Non-pigmented ciliary epithelial cell (primary cell): Measurements from ENCODE around the gene DDX49.

Experiments used
- DNase-seq: peaks from one replicate; pipeline ENCODE4 v3.0.0-alpha.2; 2010; ENCODE audit warnings: low read depth

DDX49 gene

DNA sequence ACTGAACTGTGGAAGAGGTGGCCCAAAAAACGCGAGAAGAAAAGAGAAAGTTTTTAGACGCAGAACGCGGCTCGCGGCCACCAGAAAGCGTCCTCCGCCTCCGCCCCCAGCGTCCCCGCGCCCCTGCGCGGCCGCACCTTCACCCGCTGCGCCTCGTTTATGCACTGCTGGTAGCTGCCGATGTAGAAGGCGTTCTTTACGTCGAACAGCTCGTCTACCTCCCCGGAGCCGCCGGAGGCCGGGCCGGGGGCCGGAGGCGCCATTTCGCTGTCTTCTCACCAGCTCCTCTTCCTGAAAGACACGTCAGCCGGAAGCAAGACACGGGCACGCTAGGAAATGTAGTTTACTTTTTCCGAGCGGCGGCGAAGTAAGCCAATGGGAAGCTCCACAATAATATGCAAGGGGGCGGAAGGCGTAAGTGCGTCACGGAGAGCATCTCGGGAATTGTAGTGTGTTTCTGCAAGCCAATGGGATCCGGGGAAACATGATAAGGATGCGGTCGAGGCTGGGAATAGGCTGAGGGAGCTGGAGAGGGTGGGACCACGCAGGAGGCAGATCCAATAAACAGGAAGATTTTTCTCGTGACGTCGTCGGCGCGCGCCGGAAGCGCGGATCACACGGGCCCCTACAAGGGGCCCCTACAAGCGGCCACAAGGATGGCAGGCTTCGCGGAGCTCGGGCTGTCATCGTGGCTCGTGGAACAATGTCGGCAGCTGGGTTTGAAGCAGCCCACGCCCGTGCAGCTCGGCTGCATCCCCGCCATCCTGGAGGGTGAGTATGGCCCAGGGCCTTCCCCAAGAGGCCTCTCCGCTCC is at the start of gene DDX49, which contains the start of gene COPE:
Gene DDX49, plus strand, starts transcription at position 630 of the 814 bp plus-strand sequence. Its CDS starts 27 bp downstream, at position 657.
Gene COPE, minus strand, starts transcription at position 302 of the 814 bp plus-strand sequence. Its CDS starts 39 bp downstream, at position 263.
- DNase-seq, result peak; percentile 99

- no peak for DNase-seq
Measured at GRCh38 chr19:18869781-18870530, 49.6 kb upstream of the DDX49 start.

GRCh38 chr19:18870531-18871172 is 48.9 kb upstream of the DDX49 start:
- no peak for DNase-seq

DNA sequence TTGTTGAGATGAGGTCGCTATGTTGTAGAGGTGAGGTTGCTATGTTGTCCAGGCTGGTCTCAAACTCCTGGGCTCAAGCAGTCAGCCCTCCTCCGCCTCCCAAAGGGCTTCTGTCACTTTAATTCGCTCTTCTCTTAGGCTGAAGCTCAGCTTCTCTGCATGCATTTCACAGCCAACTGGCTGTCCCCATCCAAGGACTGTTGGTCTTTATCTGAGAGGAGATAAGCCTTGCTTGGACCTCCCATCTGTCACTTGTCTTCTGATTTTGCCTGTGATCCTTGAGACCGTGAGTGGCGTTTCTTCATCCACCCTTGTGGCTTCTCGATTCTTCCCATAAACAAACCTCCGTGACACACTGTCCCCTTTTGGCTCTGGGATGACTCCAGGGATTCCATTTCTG is 48.0 kb upstream of the DDX49 start:
- no peak for DNase-seq

DNA sequence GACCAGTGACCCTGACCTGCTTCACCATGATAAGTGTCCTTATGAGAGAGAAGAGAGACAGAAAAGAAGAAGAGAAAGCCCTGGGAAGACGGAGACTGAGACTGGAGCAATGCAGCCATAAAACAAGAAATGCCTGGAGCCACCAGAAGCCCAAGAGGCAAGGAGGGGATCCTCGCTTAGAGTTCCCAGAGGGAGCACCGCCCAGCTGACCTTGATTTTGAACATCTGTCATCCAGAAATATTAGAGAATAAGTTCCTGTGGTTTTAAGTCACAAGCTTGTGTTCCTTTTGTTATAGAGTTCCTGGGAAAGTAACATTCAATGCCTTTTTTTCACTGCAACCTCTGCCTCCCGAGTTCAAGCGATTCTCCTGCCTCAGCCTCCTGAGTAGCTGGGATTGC is 43.8 kb upstream of the DDX49 start:
- DNase-seq, result peak; percentile 14

DNA sequence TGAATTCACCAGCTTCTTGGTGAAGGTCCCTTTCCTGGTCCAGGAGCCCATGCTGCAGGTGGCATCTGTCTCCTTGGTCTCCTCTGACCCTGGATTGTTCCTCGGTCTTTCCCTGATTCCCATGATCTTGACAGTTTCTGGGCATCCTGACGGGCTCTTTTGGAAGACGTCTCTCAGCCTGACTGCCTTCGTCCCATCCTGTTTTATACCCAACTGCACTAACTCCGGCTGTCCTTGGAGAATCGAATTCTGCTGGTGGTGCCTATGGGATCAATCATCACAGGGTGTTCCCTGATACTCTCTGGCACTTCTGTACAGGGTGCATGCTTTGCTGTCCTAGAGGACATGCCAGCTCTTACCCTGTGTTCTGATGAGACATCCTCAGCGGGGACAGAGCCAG is 42.6 kb upstream of the DDX49 start:
- DNase-seq, result no peak

GRCh38 chr19:18878058-18878797 is 41.3 kb upstream of the DDX49 start:
- DNase-seq, result no peak

GRCh38 chr19:18878858-18879578 is 40.5 kb upstream of the DDX49 start:
- no peak for DNase-seq

DNA sequence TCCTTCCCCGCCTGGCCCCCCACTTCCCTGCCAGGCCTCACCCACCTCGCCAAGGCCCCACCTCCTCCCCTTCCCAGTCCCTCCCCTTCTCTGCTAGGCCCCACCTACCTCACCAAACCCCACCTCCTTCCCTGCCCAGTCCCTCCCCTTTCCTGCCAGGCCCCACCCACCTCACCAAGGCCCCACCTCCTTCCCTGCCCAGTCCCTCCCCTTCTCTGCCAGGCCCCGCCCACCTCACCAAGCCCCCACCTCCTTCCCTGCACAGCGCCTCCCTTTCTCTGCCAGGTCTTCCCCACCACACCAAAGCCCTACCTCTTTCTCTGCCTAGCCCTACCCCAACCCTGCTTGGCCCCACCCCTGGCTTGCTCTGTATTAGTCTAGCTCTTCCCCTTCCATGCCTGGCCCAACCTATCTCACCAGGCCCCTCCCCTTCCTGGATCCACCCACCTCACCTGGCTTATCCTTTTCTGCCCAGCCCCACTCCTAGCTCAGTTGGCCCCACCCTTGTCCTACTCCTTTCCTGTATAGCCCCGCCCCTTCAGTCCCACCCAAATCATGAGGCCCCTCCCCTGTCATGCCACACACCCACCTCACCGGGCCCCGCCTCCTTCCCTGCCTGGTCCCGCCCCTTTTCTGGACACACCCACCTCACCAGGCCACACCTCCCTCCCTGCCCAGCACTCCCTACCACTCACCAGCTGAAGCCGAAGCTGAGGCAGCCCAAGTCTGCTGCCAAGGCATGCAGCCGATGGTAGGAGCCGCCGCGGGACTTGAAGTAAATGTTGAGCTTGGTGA is 39.7 kb upstream of the DDX49 start:
- no peak for DNase-seq

- DNase-seq, result no peak
Measured at GRCh38 chr19:18881491-18881890, 38.0 kb upstream of the DDX49 start.

DNA sequence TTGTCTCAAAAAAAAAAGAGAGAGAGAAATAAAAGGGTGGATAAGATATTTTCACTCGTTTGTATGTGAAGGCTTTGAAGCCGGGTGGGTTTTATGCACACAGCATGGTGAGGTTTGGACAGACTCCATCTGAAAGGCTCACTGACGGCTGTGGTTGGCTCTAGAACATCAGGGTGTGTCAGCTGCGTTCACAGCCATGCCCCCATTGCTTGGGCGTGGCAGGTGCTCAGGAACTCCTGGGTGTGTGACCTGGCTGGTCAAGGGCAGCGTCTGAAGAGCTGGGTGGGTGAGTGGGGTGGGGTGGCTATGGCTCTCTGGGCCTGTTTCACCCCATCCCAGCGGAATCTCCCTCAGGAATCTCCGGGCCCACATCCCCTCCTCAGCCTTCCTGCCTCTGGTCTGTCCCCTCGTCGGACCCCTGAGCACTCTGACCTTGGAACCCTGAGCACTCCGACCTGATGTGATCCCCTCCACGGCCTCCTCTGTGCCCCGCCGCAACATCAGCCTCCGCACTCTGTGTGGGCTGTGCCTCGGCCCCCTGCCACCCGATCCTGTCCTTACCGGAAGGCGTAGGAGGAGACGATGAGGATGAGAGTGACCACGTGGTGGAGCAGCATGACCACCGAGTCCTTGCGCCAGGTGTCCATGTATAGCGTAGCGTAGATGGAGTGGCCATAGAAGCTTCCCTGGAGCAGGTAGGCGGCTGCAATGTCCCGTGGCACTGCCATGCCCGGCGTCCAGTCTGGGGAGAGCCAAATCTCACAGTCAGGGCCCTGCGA is 35.8 kb upstream of the DDX49 start:
- DNase-seq, result no peak

DNA sequence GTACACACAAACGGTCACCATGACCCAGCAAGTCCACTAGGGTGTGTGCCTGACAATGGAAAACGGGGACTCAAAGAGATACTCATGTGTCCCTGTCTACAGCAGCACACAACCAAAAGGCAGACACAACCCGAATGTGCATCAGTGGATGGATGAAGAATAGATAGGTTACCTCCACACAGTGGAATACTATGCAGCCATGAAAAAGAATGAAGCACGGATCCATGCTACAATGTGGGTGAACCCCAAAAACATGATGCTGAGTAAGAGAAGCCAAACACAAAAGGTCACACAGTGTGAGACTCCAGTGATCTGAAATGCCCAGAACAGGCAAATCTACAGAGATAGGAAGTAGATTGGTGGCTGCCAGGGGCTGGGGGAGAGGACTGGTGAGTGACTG is 32.5 kb upstream of the DDX49 start:
- no peak for DNase-seq

DNA sequence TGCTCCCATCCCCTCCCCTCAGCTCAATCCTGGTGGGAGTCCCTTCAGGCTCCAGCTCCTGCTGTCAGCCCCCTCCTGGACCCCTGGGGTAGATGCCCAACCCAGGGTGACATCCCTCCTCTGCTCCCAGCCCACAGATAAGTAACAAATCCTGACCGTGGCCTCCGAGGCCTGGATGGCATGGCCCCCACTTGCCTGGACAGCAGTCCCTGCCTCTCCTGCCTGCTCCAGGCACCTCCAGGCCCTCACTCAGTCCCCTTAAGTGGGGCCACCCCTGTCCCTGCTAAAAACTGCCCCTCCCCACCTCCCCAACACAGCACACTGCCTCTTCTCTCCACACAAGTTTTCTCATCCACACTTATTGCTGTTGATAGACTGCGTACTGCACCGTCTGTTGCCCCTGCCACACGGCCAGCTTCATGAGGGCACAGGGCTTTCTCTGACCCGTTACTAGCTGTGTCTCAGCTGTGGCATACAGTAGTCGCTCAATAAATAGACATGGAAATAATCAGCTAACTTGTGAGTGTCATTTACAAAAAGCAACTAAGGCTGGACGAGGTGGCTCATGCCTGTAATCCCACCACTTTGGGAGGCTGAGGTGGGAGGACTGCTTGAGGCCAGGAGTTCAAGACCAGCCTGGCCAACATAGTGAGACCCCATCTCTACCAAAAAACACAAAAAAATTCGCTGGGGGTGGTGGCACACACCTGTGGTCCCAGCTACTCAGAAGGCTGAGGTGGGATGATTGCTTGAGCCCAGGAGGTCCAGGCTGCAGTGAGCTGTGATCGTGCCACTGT is 29.4 kb upstream of the DDX49 start:
- no peak for DNase-seq

GRCh38 chr19:18893587-18894253 is 25.8 kb upstream of the DDX49 start:
- no peak for DNase-seq

GRCh38 chr19:18894254-18895037 is 25.1 kb upstream of the DDX49 start:
- DNase-seq, result no peak

GRCh38 chr19:18895038-18895823 is 24.3 kb upstream of the DDX49 start:
- no peak for DNase-seq
